ENCODE measurements around the gene HMOX2. TPM values are rescaled to one million over a fixed set of nuclear protein-coding genes. Genes with fewer than 3 reads are reported as not detected.

Gene HMOX2
- 39.5 TPM for total RNA-seq

- DNase-seq (ENCODE audit: low spot score in 2 of 2) (peak; percentile 97), FAIRE-seq (no peak)
These were observed at the start of gene HMOX2 for GRCh38 chr16:4475880-4476788. HMOX2 (plus strand) TSS chr16:4476398; CDS start chr16:4505525, 29,127 bp downstream.

- DNase-seq (ENCODE audit: low spot score in 2 of 2) = no peak
- FAIRE-seq = no peak
These were observed 49.4 kb upstream of the HMOX2 start for GRCh38 chr16:4426722-4427372.

DNA sequence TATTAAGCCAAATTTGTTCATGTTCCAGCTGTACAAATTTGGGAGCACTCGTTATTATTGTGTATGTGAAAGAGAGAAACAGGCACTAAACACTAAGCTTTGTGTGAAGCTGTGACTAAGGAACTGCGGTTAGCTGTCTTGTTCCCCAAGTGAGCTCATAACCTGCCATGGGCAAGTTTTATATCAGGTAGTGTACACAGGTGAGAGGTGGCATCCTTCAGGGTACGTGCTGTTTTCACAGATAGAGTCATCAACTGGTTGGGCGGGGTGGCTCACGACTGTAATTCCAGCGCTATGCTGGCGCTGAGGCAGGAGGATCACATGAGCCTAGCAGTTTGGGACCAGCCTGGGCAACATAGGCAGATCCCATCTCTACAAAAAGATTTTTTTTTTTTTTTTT, 47.7 kb upstream of the HMOX2 start:
- DNase-seq (ENCODE audit: low spot score in 2 of 2) (no peak), FAIRE-seq (no peak)

GRCh38 chr16:4431023-4431422, 45.2 kb upstream of the HMOX2 start:
- FAIRE-seq (no peak), DNase-seq (ENCODE audit: low spot score in 2 of 2) (no peak)

DNA sequence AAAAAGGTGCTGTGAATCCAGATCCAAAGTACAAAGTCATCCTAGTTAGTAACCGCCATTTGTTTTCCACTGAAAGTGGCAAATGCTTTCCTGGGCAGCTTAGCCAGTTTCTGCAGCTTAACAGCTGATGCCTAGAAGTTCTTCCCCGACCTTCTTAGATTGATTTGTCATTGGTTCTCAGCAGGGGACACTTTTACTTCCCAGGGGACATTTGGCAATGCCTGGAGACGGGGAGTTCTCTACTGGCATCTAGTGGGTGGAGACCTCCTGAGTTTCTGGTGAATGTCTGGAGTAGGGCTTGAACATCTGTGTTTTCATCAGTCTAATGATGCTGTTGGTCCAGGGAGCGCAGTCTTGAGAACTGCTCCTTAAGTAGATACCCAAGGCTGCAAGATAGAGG, 43.0 kb upstream of the HMOX2 start:
- DNase-seq (ENCODE audit: low spot score in 2 of 2) (no peak), FAIRE-seq (no peak)

DNA sequence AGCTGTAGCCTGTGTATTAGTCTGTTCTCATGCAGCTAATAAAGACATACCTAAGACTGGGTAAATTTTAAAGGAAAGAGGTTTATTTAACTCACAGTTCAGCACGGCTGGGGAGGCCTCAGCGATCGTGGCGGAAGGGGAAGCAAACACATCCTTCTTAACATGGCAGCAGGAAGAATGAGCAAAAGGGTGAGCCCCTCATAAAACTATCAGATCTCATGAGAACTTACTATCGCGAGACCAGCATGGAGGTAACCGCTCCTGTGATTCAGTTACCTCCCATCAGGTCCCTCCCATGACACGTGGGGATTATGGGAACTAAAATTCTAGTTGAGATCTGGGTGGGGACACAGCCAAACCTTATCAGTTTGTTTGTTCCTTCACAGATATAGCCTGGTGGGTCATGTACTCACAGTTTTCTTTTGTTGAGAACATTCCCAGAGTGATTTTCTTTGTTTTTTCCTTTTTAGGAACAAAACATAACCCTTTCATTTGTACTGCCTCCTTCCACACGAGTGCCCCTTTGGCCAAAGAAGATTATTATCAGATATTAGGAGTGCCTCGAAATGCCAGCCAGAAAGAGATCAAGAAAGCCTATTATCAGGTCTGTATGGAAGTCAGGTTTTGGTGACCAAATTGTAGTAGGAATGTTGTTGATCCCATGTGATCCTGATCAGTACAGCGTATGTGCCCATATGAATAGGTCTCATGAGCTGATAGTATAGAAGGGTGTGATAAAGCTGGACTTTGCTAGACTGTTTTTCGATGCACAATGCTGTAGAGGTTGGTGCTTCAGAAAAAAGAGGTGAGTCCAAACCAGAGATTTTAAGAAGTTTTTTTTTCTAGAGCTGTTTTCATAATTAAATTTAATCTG, 42.0 kb upstream of the HMOX2 start:
- FAIRE-seq (no peak), DNase-seq (ENCODE audit: low spot score in 2 of 2) (no peak)

DNA sequence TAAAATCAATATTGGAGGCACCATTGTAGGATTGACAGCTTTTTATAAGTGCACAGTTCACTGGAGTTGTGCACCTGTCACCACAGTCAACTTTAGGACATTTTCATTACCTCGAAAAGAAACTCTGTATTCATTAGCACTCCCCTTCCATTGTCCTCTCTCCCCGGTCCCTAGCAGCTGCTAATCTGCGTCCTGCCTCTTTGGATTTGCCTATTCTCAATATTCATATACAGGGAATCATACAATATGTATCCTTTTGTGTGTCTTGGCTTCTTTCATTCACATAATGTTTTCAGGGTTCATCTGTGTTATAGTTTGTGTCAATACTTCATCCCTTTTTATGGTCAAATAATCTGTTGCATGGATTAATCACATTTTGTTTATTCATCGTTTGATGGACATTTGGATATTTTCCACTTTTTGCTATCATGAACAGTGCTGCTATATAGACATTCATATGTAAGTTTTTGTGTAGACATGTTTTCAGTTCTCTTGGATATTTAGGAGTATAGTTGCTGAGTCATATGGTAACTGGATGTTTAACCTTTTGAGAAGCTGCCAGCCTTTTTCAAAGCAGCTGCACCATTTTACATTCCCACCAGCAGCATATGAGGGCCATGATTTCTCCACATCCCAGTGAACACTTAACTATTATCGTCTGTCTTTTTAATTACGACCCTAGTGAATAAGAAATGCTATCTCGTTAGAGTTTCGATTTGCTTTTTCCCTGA, 40.7 kb upstream of the HMOX2 start:
- DNase-seq (ENCODE audit: low spot score in 2 of 2) = no peak
- no peak for FAIRE-seq

GRCh38 chr16:4437366-4437765, 38.8 kb upstream of the HMOX2 start:
- FAIRE-seq (no peak), DNase-seq (ENCODE audit: low spot score in 2 of 2) (no peak)

DNA sequence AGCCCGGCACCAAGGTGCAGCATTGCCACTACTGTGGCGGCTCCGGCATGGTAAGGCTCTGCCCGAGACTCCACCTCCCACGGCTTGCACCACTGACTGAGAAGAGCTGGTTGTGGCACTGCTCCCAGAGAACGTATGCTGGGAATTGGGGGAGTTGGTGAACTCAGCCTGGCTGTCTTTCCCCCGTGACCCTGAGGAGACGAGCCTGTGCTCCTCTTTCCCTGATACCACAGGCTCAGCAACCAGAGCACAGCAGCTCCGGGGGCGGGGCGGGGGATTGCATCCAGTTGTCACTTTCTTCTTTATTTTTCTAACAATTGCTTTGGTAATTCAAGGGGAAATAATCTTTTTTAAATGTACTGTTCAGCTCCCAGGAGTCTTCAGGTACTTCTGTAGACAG, 33.8 kb upstream of the HMOX2 start:
- FAIRE-seq (no peak), DNase-seq (ENCODE audit: low spot score in 2 of 2) (no peak)

- FAIRE-seq = no peak
- no peak for DNase-seq (ENCODE audit: low spot score in 2 of 2)
These were observed 32.9 kb upstream of the HMOX2 start for GRCh38 chr16:4443271-4443670.

- DNase-seq (ENCODE audit: low spot score in 2 of 2) = no peak
- no peak for FAIRE-seq
These were observed 32.2 kb upstream of the HMOX2 start for GRCh38 chr16:4443986-4444385.

- no peak for DNase-seq (ENCODE audit: low spot score in 2 of 2)
- no peak for FAIRE-seq
These were observed 25.8 kb upstream of the HMOX2 start for GRCh38 chr16:4450430-4450829.

DNA sequence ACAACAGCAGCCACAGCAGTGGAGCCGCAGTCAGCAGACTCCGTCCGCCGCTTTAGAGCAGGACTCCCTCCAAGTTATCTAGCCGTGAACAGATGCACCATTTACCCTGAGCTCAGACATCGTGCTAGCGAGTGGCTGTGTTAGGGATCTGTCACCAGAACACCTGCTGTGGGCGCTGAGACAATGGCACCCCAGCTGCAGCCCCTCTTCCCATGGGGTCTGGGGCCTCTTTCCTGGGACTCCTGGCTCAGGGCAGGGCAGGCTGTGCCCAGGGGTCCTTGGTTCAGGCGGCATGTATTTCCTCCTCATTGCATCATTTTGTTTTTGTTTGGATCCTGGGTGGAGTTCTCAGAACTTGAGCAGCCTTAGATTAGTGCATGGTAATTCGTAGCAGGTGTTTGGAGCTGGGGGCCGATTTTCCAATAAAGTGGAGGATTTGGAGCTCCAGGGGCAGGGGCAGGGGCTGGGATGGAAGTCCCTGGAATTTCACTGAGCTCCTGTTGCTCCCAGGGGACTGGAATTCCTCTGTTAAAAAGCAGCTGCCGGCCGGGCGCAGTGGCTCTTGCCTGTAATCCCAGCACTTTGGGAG, 25.2 kb upstream of the HMOX2 start:
- no peak for FAIRE-seq

GRCh38 chr16:4452674-4453073, 23.5 kb upstream of the HMOX2 start:
- FAIRE-seq (no peak), DNase-seq (ENCODE audit: low spot score in 2 of 2) (no peak)

More for the DNA sequence above, 25.2 kb upstream of the HMOX2 start:
- DNase-seq (ENCODE audit: low spot score in 2 of 2) = no peak

- FAIRE-seq = no peak
- DNase-seq (ENCODE audit: low spot score in 2 of 2) = no peak
These were observed 21.6 kb upstream of the HMOX2 start for GRCh38 chr16:4454623-4455022.

GRCh38 chr16:4455081-4455480, 21.1 kb upstream of the HMOX2 start:
- DNase-seq (ENCODE audit: low spot score in 2 of 2) (no peak), FAIRE-seq (no peak)

DNA sequence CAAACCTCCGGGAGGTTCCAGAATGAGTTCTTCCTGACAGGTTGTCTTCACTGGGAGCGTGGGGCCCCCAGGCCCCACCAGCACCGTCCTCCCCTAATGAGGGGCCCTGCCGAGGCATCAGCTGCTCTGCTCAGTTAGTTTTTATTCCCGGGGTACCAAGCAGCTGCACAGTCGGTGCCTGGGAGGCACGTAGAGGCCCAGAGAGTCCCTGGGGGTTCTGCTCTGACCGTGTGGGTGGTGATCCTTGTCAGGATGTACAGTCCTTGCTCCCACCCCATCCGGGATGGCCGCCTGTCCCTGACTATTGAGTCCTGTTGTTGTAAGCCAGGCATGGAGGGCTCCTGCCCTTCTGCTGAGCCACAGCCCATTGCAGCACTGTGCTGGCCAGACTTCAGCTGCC, 20.2 kb upstream of the HMOX2 start:
- FAIRE-seq (no peak), DNase-seq (ENCODE audit: low spot score in 2 of 2) (no peak)

DNA sequence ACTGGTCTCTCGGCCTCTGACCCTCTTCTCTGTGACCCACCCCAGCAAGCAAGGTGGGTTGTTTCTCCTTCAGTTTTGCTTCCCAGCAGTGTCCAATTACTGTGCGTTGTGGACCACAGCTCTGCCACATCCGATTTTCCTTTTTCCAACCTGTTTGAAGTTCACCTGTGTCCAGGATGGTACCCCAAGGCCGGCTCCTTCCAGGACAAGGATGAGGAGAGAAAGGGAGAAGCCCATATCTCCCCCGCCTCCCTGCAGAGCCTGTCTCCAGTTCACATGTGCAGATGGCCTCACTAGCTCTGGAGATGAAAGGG, 15.3 kb upstream of the HMOX2 start:
- no peak for FAIRE-seq

GRCh38 chr16:4461250-4462085, 14.7 kb upstream of the HMOX2 start:
- no peak for DNase-seq (ENCODE audit: low spot score in 2 of 2)
- FAIRE-seq = no peak

More for the DNA sequence above, 15.3 kb upstream of the HMOX2 start:
- DNase-seq (ENCODE audit: low spot score in 2 of 2) = no peak
